ENCODE data around the gene PNKP. TPM values are rescaled to one million over a fixed set of nuclear protein-coding genes. Genes with fewer than 3 reads are reported as not detected.
A peak's percentile ranks its signal among the peaks of the same experiment; 100 is the strongest.

The PNKP gene
- total and polyA plus RNA-seq, 9 of the 15 experiments (the other 6 are each of a cell fraction or from before 2014, with no cell fraction given), result 2.8 to 85.4 (median 25.3) TPM

DNA sequence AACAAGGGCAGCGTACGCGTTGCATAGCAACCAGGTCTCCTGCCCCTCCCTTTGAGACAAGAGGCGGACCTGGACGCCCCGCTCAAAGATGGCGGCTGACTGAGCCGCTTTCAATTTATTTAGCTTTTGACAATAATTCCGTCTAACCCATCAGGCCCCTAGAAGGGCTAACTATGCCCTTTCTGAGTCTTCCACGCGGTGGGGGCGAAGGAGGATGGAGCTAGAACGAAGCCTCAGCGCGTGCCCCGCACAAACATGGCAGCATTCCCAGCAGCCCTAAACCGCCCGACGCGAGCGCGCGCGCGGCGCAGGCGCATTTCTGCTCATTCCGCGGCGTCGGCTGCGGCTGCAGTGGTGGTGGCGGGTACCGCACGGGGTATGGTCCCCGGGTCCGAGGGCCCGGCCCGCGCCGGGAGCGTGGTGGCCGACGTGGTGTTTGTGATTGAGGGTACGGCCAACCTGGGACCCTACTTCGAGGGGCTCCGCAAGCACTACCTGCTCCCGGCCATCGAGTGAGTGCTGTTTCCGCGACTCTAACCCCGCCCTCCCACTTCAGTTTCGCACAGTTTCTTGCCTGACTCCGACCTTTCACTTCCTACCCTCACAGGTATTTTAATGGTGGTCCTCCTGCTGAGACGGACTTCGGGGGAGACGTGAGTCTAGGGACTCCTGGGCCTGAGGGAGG is 49.3 kb downstream of the PNKP start, which contains the start of gene MED25:
TSS of gene MED25 (plus strand) at position 326 of the 685 bp plus-strand sequence. CDS start at position 379, 53 bp downstream.
- ATAC-seq (peak; percentile 91), FAIRE-seq (peak; percentile 75), DNase-seq (ENCODE audit: extremely low read depth in 1 of 4, low spot score in 3 of 4) (peak; percentile 79 to 93 (median 84))
- intact Hi-C loops (cut with micrococcal nuclease), result loop anchor here (2.0 kb wide), 1 partner anchor 27 kb away; no protein-coding TSS in a partner anchor
- peak within 1 kb of the TSS; percentile 90 for H3K27ac ChIP-seq (ENCODE audit: extremely low read depth, low read depth, low read length)
- H4K20me1 ChIP-seq (replicated peaks; ENCODE audit: control insufficient read depth, insufficient read depth, low read length), result no peaks in the 10 kb centered on the region
- peaks cover 36% of the 10 kb centered on the region for H3K79me2 ChIP-seq (ENCODE audit: control insufficient read depth, insufficient read depth, low read length)
- POLR2A ChIA-PET, result interaction anchor here (0.5 to 1.1 kb wide), 4 partner anchors 30 to 101 kb away, joined by 3 to 5 read pairs (median 4); no protein-coding TSS in a partner anchor
- H3K4me1 ChIP-seq (replicated peaks in 1 of 2; ENCODE audit: control insufficient read depth in 2 of 2, insufficient read depth in 2 of 2, low read length in 2 of 2), result peaks cover 17 to 40% of the 10 kb centered on the region in 2 experiments
- peak within 1 kb of the TSS; percentile 86 to 95 for H3K9ac ChIP-seq (ENCODE audit: insufficient read depth in 1 of 2, low read depth in 2 of 2, low read length in 2 of 2)
- CTCF ChIA-PET (ENCODE audit: low intra/inter-chr PET ratio), result interaction anchor here (0.5 kb wide), 1 partner anchor 9 kb away, joined by 3 read pairs; no protein-coding TSS in a partner anchor
- H2AFZ ChIP-seq (ENCODE audit: low read depth, low read length), result peak within 1 kb of the TSS; percentile 92
- no peaks in the 10 kb centered on the region for H3K9me1 ChIP-seq (ENCODE audit: control insufficient read depth, insufficient read depth, low read length)
- H3K36me3 ChIP-seq (ENCODE audit: control insufficient read depth, insufficient read depth, low read length), result peaks cover 19% of the 10 kb centered on the region; the same call in 2 of the 3 replicates
- H3K4me3 ChIP-seq, result peak within 1 kb of the TSS; percentile 86
- no peaks in the 10 kb centered on the region for H3K27me3 ChIP-seq (ENCODE audit: control insufficient read depth in 2 of 2, insufficient read depth in 2 of 2, low read length in 2 of 2)
- in situ Hi-C loops (cut with MboI), result no loop called here
- WGBS (ENCODE audit: insufficient coverage, low coverage, missing lambda C conversion rate), result under 1% methylated on average over 46 of the region's 57 CpGs
- no TSS peak for BruUV-seq (replicated peaks)
- no peaks in the 10 kb centered on the region for H3K9me3 ChIP-seq (replicated peaks; ENCODE audit: control insufficient read depth, insufficient read depth, low read depth, low read length)
- H3K4me2 ChIP-seq (ENCODE audit: insufficient read depth, low read length), result peak within 1 kb of the TSS; percentile 82
- TF ChIP-seq SNIP1 (IDR thresholded peaks at IDR 0.05; ENCODE audit: low read depth) (no peak), DACH1 (IDR thresholded peaks at IDR 0.05; ENCODE audit: partially characterized antibody) (no peak), STAG1 (CRISPR knock-in tag; IDR thresholded peaks at IDR 0.05; ENCODE audit: borderline replicate concordance) (no peak), RBM39 (optimal IDR thresholded peaks at IDR 0.05; ENCODE audit: low read depth, low read length) (no peak), ZNF311 (CRISPR knock-in tag; IDR thresholded peaks at IDR 0.05) (0 out of 2 replicates have a peak, but pooled peaks have one; percentile 43), ARHGAP35 (IDR thresholded peaks at IDR 0.05; ENCODE audit: partially characterized antibody) (no peak), PCBP1 (IDR thresholded peaks at IDR 0.05; ENCODE audit: low read depth, low read length, poor library complexity, severe bottlenecking) (no peak), MAFG (tag; conservative IDR thresholded peaks at IDR 0.05) (no peak), ZFP1 (CRISPR knock-in tag; IDR thresholded peaks at IDR 0.05) (no peak), EZH2 (IDR thresholded peaks at IDR 0.05; ENCODE audit: borderline replicate concordance, low read depth, low read length) (no peak), CBX1 (IDR thresholded peaks at IDR 0.05; ENCODE audit: low read depth) (no peak), ZNF436 (CRISPR knock-in tag; IDR thresholded peaks at IDR 0.05) (no peak), FOS (IDR thresholded peaks at IDR 0.05; ENCODE audit: extremely low read depth, insufficient read length) (no peak), STAT5A (IDR thresholded peaks at IDR 0.05; ENCODE audit: borderline replicate concordance, low read length) (no peak; the same call in 1 of the 2 replicates), CC2D1A (IDR thresholded peaks at IDR 0.05) (no peak), ZNF41 (CRISPR knock-in tag; conservative IDR thresholded peaks at IDR 0.05) (no peak; the same call in 1 of the 2 replicates), PHB2 (IDR thresholded peaks at IDR 0.05; ENCODE audit: low read depth) (no peak), NR2F6 (CRISPR knock-in tag; IDR thresholded peaks at IDR 0.05) (no peak)
- TF ChIP-seq, protein P1, sequence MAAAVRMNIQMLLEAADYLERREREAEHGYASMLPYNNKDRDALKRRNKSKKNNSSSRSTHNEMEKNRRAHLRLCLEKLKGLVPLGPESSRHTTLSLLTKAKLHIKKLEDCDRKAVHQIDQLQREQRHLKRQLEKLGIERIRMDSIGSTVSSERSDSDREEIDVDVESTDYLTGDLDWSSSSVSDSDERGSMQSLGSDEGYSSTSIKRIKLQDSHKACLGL (CRISPR knock-in tag; IDR thresholded peaks at IDR 0.05; ENCODE audit: borderline replicate concordance, poor library complexity, severe bottlenecking), result no peak
- TF ChIP-seq, protein P2, sequence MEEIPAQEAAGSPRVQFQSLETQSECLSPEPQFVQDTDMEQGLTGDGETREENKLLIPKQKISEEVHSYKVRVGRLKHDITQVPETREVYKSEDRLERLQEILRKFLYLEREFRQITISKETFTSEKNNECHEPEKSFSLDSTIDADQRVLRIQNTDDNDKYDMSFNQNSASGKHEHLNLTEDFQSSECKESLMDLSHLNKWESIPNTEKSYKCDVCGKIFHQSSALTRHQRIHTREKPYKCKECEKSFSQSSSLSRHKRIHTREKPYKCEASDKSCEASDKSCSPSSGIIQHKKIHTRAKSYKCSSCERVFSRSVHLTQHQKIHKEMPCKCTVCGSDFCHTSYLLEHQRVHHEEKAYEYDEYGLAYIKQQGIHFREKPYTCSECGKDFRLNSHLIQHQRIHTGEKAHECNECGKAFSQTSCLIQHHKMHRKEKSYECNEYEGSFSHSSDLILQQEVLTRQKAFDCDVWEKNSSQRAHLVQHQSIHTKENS (CRISPR knock-in tag; IDR thresholded peaks at IDR 0.05), result no peak
- TF ChIP-seq, protein P3, sequence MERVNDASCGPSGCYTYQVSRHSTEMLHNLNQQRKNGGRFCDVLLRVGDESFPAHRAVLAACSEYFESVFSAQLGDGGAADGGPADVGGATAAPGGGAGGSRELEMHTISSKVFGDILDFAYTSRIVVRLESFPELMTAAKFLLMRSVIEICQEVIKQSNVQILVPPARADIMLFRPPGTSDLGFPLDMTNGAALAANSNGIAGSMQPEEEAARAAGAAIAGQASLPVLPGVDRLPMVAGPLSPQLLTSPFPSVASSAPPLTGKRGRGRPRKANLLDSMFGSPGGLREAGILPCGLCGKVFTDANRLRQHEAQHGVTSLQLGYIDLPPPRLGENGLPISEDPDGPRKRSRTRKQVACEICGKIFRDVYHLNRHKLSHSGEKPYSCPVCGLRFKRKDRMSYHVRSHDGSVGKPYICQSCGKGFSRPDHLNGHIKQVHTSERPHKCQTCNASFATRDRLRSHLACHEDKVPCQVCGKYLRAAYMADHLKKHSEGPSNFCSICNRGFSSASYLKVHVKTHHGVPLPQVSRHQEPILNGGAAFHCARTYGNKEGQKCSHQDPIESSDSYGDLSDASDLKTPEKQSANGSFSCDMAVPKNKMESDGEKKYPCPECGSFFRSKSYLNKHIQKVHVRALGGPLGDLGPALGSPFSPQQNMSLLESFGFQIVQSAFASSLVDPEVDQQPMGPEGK (CRISPR knock-in tag; IDR thresholded peaks at IDR 0.05; ENCODE audit: borderline replicate concordance), result no peak
